Measurements from ENCODE around the gene GPR37L1. TPM values are rescaled to one million over a fixed set of nuclear protein-coding genes. Genes with fewer than 3 reads are reported as not detected.

The GPR37L1 gene
- total and polyA plus RNA-seq, 2 of the 8 experiments (the other 6 are each of a cell fraction or from before 2014, with no cell fraction given) = 0.13 to 0.23 TPM

DNA sequence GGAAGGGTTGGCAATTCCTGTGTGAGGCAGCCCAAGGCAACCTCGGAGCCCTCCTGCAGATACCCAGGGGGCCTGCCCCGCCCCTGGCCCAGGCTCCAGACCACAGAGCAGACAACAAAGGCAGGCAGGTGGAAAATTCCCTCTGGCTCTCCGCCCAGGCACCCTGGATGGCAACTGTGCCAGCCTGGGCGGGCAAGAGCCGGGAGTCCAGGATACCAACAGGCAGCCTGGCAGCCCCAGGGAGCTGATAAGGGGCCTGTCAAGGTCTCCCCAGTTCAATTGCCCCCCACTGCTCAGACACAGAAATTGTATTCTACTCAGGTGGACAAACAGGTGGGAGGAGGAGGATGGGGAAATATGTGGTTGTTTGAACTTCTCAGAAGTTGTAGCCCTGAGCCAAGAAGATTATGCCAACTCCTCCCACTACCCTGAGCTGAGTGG is 15.4 kb upstream of the GPR37L1 start:
- FAIRE-seq (no peak), DNase-seq (ENCODE audit: low read depth in 1 of 2, low spot score in 2 of 2) (no peak)
- Histone ChIP-seq H3K79me1 (ENCODE audit: low read depth, low read length) (no peaks in the 10 kb centered on the region), H3K27ac (ENCODE audit: low read depth, low read length) (no peak overlapping the region), H4K5ac (ENCODE audit: insufficient read length, low read depth, low read length) (no peak overlapping the region), H3K23me2 (ENCODE audit: low read depth, low read length) (no peaks in the 10 kb centered on the region), H2BK15ac (ENCODE audit: low read length) (peak overlapping the region; percentile 75), H3K4me3 (ENCODE audit: extremely low read depth in 1 of 4, insufficient read depth in 2 of 4, low read depth in 3 of 4, low read length in 4 of 4) (no peak overlapping the region), H4K20me1 (replicated peaks in 1 of 2; ENCODE audit: control insufficient read depth in 1 of 2, insufficient read depth in 2 of 2, low read length in 2 of 2) (no peaks in the 10 kb centered on the region), H3K4ac (replicated peaks; ENCODE audit: insufficient read length, low read depth, low read length) (no peak overlapping the region), H3K14ac (ENCODE audit: insufficient read length) (no peak overlapping the region), H4K8ac (ENCODE audit: extremely low read depth, insufficient read depth, low read length) (0 out of 2 replicates have a peak overlapping the region, but pooled peaks have one; percentile 17), H3K4me1 (replicated peaks in 1 of 4; ENCODE audit: control insufficient read depth in 3 of 4, insufficient read depth in 4 of 4, low read length in 3 of 4) (peaks cover 15 to 22% (median 18%) of the 10 kb centered on the region in 4 experiments), H3K36me3 (ENCODE audit: control insufficient read depth in 2 of 4, insufficient read depth in 4 of 4, low read length in 3 of 4) (no peaks in the 10 kb centered on the region), H3K9ac (replicated peaks in 1 of 4; ENCODE audit: extremely low read depth in 1 of 4, low read depth in 3 of 4, low read length in 3 of 4) (no peak overlapping the region), H2AFZ (ENCODE audit: low read length) (no peak overlapping the region), H3K23ac (ENCODE audit: insufficient read length) (no peak overlapping the region), H2BK12ac (ENCODE audit: low read depth, low read length) (peak overlapping the region; percentile 82; the same call in 1 of the 2 replicates), H2BK5ac (ENCODE audit: low read depth, low read length) (no peak overlapping the region), H3K4me2 (ENCODE audit: insufficient read depth in 1 of 2, low read depth in 2 of 2, low read length in 2 of 2) (no peak overlapping the region), H2AK5ac (ENCODE audit: low read depth, low read length) (peak overlapping the region; percentile 91; the same call in 1 of the 2 replicates), H4K91ac (replicated peaks; ENCODE audit: insufficient read length, low read length) (no peak overlapping the region), H3K56ac (replicated peaks; ENCODE audit: insufficient read length, low read depth, low read length) (no peak overlapping the region), H3K79me2 (ENCODE audit: control insufficient read depth in 1 of 2, insufficient read depth in 2 of 2, low read length in 2 of 2) (no peaks in the 10 kb centered on the region), H3K27me3 (replicated peaks in 1 of 4; ENCODE audit: control insufficient read depth in 3 of 4, extremely low read depth in 1 of 4, insufficient read depth in 3 of 4, low read length in 3 of 4) (no peaks in the 10 kb centered on the region), H2BK120ac (replicated peaks; ENCODE audit: low read depth, low read length) (no peak overlapping the region), H3K18ac (ENCODE audit: extremely low read depth, low read length) (no peak overlapping the region), H2BK20ac (ENCODE audit: low read length) (0 out of 2 replicates have a peak overlapping the region, but pooled peaks have one; percentile 29), H3K9me3 (ENCODE audit: insufficient read depth in 2 of 2, low read depth in 1 of 2, low read length in 1 of 2) (no peaks in the 10 kb centered on the region)
- ChIA-PET CTCF (ENCODE audit: partially characterized antibody) (interaction anchor here (0.6 to 5.3 kb wide), 7 partner anchors 9 to 635 kb away, joined by 3 to 77 read pairs (median 11); partner anchors contain the start of genes ELF3 and GPR37L1), POLR2A (ENCODE audit: partially characterized antibody) (interaction anchor here (1.1 to 4.3 kb wide), 3 partner anchors 8 to 97 kb away, joined by 3 to 33 read pairs (median 21); partner anchors contain the start of gene ELF3)
- TF ChIP-seq CBX8 (IDR thresholded peaks at IDR 0.05; ENCODE audit: borderline replicate concordance, low read depth, low read length) = no peak
- no peak for TF ChIP-seq RXRA (IDR thresholded peaks at IDR 0.05; ENCODE audit: insufficient read depth, low read depth, low read length)
- no peak for TF ChIP-seq CREB1 (IDR thresholded peaks at IDR 0.05)
- TF ChIP-seq TBP (IDR thresholded peaks at IDR 0.05; ENCODE audit: low read depth, low read length) = no peak
- TF ChIP-seq SP1 (IDR thresholded peaks at IDR 0.05; ENCODE audit: low read depth, low read length) = no peak
- no peak for TF ChIP-seq BRCA1 (IDR thresholded peaks at IDR 0.05; ENCODE audit: low read depth, low read length)
- TF ChIP-seq TCF12 (IDR thresholded peaks at IDR 0.05; ENCODE audit: low read depth, low read length) = no peak
- TF ChIP-seq RNF2 (IDR thresholded peaks at IDR 0.05; ENCODE audit: borderline replicate concordance, low read depth, low read length, missing control alignments, poor library complexity, severe bottlenecking) = no peak
- no peak for TF ChIP-seq TAF7 (optimal IDR thresholded peaks at IDR 0.05; ENCODE audit: borderline replicate concordance, low read depth, low read length)
- TF ChIP-seq, protein P1, sequence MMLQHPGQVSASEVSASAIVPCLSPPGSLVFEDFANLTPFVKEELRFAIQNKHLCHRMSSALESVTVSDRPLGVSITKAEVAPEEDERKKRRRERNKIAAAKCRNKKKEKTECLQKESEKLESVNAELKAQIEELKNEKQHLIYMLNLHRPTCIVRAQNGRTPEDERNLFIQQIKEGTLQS (IDR thresholded peaks at IDR 0.05; ENCODE audit: insufficient read depth, low read depth, low read length) = no peak
- no peak for TF ChIP-seq RFX5 (IDR thresholded peaks at IDR 0.05; ENCODE audit: borderline replicate concordance, low read depth, low read length)
- WGBS, 2 experiments (ENCODE audit: extremely low coverage in 1 of 2, insufficient coverage in 1 of 2, insufficient read length in 1 of 2, insufficient replicate concordance in 2 of 2, low coverage in 1 of 2, low lambda C conversion rate in 2 of 2, missing lambda C conversion rate in 1 of 2) = 76% methylated on average over 5 of the region's 5 CpGs; no CpG with 5 or more reads in 1 of the 2 experiments
